Trophoblast cell (in vitro differentiated cells and primary cell): ENCODE measurements around the gene PKD1L1.

Source experiments
- DNase-seq, 2 donors: peaks; one replicate each; pipeline ENCODE4 v3.0.0-alpha.2; 2016
- H2AFZ ChIP-seq: 2 replicates; pipeline ENCODE4 v1.6.1; 2013; ENCODE audit warnings: low read length, moderate library complexity, mild to moderate bottlenecking; ENCODE audit not compliant: insufficient read depth, poor library complexity
- H2AK5ac ChIP-seq: 2 replicates; pipeline ENCODE4 v1.6.1; 2013; ENCODE audit warnings: mild to moderate bottlenecking, low read length
- H2BK120ac ChIP-seq: 2 replicates; pipeline ENCODE4 v1.6.1; 2013; ENCODE audit warnings: low read length, mild to moderate bottlenecking, moderate library complexity; ENCODE audit not compliant: insufficient read depth, poor library complexity
- H2BK12ac ChIP-seq: 2 replicates; pipeline ENCODE4 v1.6.1; 2013; ENCODE audit warnings: mild to moderate bottlenecking, low read length, moderate library complexity
- H2BK5ac ChIP-seq: 2 replicates; pipeline ENCODE4 v1.6.1; 2013; ENCODE audit warnings: low read length, low read depth, moderate library complexity, mild to moderate bottlenecking; ENCODE audit not compliant: poor library complexity
- H3K14ac ChIP-seq: 2 replicates; pipeline ENCODE4 v1.6.1; 2013; ENCODE audit warnings: mild to moderate bottlenecking, low read length
- H3K18ac ChIP-seq: 2 replicates; pipeline ENCODE4 v1.6.1; 2013; ENCODE audit warnings: mild to moderate bottlenecking, low read length
- H3K23ac ChIP-seq: 2 replicates; pipeline ENCODE4 v1.6.1; 2013; ENCODE audit warnings: low read length
- H3K27ac ChIP-seq: 2 replicates; pipeline ENCODE4 v1.5.1; 2013; ENCODE audit warnings: low read depth, mild to moderate bottlenecking, inconsistent platforms, low read length, moderate library complexity
- H3K27me3 ChIP-seq: 2 replicates; pipeline ENCODE4 v1.6.1; 2013; ENCODE audit warnings: inconsistent platforms, mild to moderate bottlenecking, low read length, moderate library complexity; ENCODE audit not compliant: insufficient read depth
- H3K36me3 ChIP-seq, 2 experiments: 1 replicate in 1 of 2; 2 replicates in 1 of 2; pipeline ENCODE4 v1.6.1; 2013; ENCODE audit warnings: low read length in 2 of 2, mild to moderate bottlenecking in 2 of 2, moderate library complexity in 1 of 2; ENCODE audit not compliant: insufficient read depth in 2 of 2, control insufficient read depth in 1 of 2
- H3K4ac ChIP-seq: 2 replicates; pipeline ENCODE4 v1.6.1; 2013; ENCODE audit warnings: low read depth, mild to moderate bottlenecking, low read length, moderate library complexity
- H3K4me1 ChIP-seq, 2 experiments: 1 replicate in 1 of 2; 2 replicates in 1 of 2; pipeline ENCODE4 v1.6.1; 2013; ENCODE audit warnings: low read length in 2 of 2, mild to moderate bottlenecking in 2 of 2, moderate library complexity in 1 of 2; ENCODE audit not compliant: insufficient read depth in 2 of 2, control insufficient read depth in 1 of 2
- H3K4me2 ChIP-seq: 2 replicates; pipeline ENCODE4 v1.6.1; 2013; ENCODE audit warnings: inconsistent platforms, mild to moderate bottlenecking, low read length, moderate library complexity
- H3K4me3 ChIP-seq: 2 replicates; pipeline ENCODE4 v1.5.1; 2013; ENCODE audit warnings: mild to moderate bottlenecking, low read depth, low read length, inconsistent platforms
- H3K79me1 ChIP-seq: one replicate; pipeline ENCODE4 v1.6.1; 2013; ENCODE audit warnings: low read length
- H3K79me2 ChIP-seq: 2 replicates; pipeline ENCODE4 v1.6.1; 2013; ENCODE audit warnings: low read length, mild to moderate bottlenecking; ENCODE audit not compliant: control insufficient read depth, insufficient read depth, poor library complexity
- H3K9ac ChIP-seq: 2 replicates; pipeline ENCODE4 v1.6.1; 2013; ENCODE audit warnings: mild to moderate bottlenecking, low read length
- H3K9me3 ChIP-seq: 2 replicates; pipeline ENCODE4 v1.6.1; 2013; ENCODE audit warnings: low read depth, mild to moderate bottlenecking, control low read depth, inconsistent platforms, low read length; ENCODE audit not compliant: insufficient read depth
- H4K12ac ChIP-seq: 2 replicates; pipeline ENCODE4 v1.6.1; 2013; ENCODE audit warnings: low read depth, mild to moderate bottlenecking, low read length, moderate library complexity
- H4K8ac ChIP-seq: 2 replicates; pipeline ENCODE4 v1.6.1; 2013; ENCODE audit warnings: low read depth, mild to moderate bottlenecking, low read length, moderate library complexity
- H4K91ac ChIP-seq: one replicate; pipeline ENCODE4 v1.6.1; 2013; ENCODE audit warnings: low read depth, mild to moderate bottlenecking, low read length, moderate library complexity
- WGBS: extraction: QIAGEN DNeasy Blood & Tissue Kit; methylation state at CpG from one replicate; pipeline ENCODE4 v1.1.7; 2013; ENCODE audit warnings: missing lambda C conversion rate; ENCODE audit not compliant: insufficient read length, insufficient coverage; ENCODE audit errors: extremely low coverage; 5-methylcytosine and 5-hydroxymethylcytosine counted together

PKD1L1 gene

GRCh38 chr7:47737601-47738000, 210.7 kb downstream of the PKD1L1 start:
- H3K23ac ChIP-seq: no peak overlapping the region
- no peaks in the 10 kb centered on the region for H3K36me3 ChIP-seq
- no peak overlapping the region for H2AFZ ChIP-seq
- peaks cover 5% of the 10 kb centered on the region for H3K79me1 ChIP-seq
- no peaks in the 10 kb centered on the region for H3K79me2 ChIP-seq
- H3K4me2 ChIP-seq: no peak overlapping the region
- no peak overlapping the region for H3K9ac ChIP-seq
- no peak overlapping the region for H2AK5ac ChIP-seq
- peak; percentile 27 to 39 for DNase-seq
- H3K4me3 ChIP-seq: no peak overlapping the region
- H4K12ac ChIP-seq: no peak overlapping the region
- WGBS: no CpG with 5 or more reads among the region's 4 CpGs
- no peak overlapping the region for H4K91ac ChIP-seq
- no peak overlapping the region for H4K8ac ChIP-seq
- H2BK12ac ChIP-seq: no peak overlapping the region
- no peak overlapping the region for H3K14ac ChIP-seq
- H3K27ac ChIP-seq: no peak overlapping the region
- no peak overlapping the region for H3K18ac ChIP-seq
- H3K27me3 ChIP-seq: no peaks in the 10 kb centered on the region
- H3K9me3 ChIP-seq: no peaks in the 10 kb centered on the region
- H2BK120ac ChIP-seq: no peak overlapping the region
- no peak overlapping the region for H3K4ac ChIP-seq
- no peak overlapping the region for H2BK5ac ChIP-seq
- peaks cover 13% of the 10 kb centered on the region in 2 experiments for H3K4me1 ChIP-seq

GRCh38 chr7:47735431-47736345, 212.6 kb downstream of the PKD1L1 start:
- Histone ChIP-seq H3K4ac (no peak overlapping the region), H4K91ac (peak overlapping the region; percentile 44), H2BK120ac (no peak overlapping the region), H3K23ac (no peak overlapping the region), H3K27ac (no peak overlapping the region), H3K9ac (no peak overlapping the region), H3K27me3 (no peaks in the 10 kb centered on the region), H3K4me1 (peaks cover 18 to 23% of the 10 kb centered on the region in 2 experiments), H4K12ac (no peak overlapping the region), H3K36me3 (no peaks in the 10 kb centered on the region), H2AK5ac (no peak overlapping the region), H2BK5ac (no peak overlapping the region), H3K9me3 (no peaks in the 10 kb centered on the region), H3K18ac (no peak overlapping the region), H2AFZ (no peak overlapping the region), H3K4me2 (no peak overlapping the region), H3K79me1 (peaks cover 10% of the 10 kb centered on the region), H3K79me2 (no peaks in the 10 kb centered on the region), H2BK12ac (peak overlapping the region; percentile 67), H3K4me3 (no peak overlapping the region), H4K8ac (no peak overlapping the region), H3K14ac (peak overlapping the region; percentile 52)
- peak; percentile 86 to 91 for DNase-seq
- no CpG with 5 or more reads among the region's 6 CpGs for WGBS

GRCh38 chr7:47734949-47735291, 213.3 kb downstream of the PKD1L1 start:
- H4K8ac ChIP-seq: no peak overlapping the region
- no peaks in the 10 kb centered on the region for H3K36me3 ChIP-seq
- no peak overlapping the region for H3K9ac ChIP-seq
- H3K79me1 ChIP-seq: peaks cover 12% of the 10 kb centered on the region
- H3K4ac ChIP-seq: no peak overlapping the region
- H3K79me2 ChIP-seq: no peaks in the 10 kb centered on the region
- no peak overlapping the region for H3K14ac ChIP-seq
- no peak overlapping the region for H3K23ac ChIP-seq
- H2AK5ac ChIP-seq: no peak overlapping the region
- H3K9me3 ChIP-seq: no peaks in the 10 kb centered on the region
- no peak overlapping the region for H3K27ac ChIP-seq
- no peak overlapping the region for H2BK5ac ChIP-seq
- no peak overlapping the region for H4K91ac ChIP-seq
- H2BK120ac ChIP-seq: no peak overlapping the region
- H3K4me3 ChIP-seq: no peak overlapping the region
- peaks cover 22 to 26% of the 10 kb centered on the region in 2 experiments for H3K4me1 ChIP-seq
- no peak overlapping the region for H4K12ac ChIP-seq
- DNase-seq: no peak
- H3K4me2 ChIP-seq: no peak overlapping the region
- H3K18ac ChIP-seq: no peak overlapping the region
- H2BK12ac ChIP-seq: peak overlapping the region; percentile 16
- WGBS: no CpG with 5 or more reads among the region's 4 CpGs
- H3K27me3 ChIP-seq: no peaks in the 10 kb centered on the region
- no peak overlapping the region for H2AFZ ChIP-seq

DNA sequence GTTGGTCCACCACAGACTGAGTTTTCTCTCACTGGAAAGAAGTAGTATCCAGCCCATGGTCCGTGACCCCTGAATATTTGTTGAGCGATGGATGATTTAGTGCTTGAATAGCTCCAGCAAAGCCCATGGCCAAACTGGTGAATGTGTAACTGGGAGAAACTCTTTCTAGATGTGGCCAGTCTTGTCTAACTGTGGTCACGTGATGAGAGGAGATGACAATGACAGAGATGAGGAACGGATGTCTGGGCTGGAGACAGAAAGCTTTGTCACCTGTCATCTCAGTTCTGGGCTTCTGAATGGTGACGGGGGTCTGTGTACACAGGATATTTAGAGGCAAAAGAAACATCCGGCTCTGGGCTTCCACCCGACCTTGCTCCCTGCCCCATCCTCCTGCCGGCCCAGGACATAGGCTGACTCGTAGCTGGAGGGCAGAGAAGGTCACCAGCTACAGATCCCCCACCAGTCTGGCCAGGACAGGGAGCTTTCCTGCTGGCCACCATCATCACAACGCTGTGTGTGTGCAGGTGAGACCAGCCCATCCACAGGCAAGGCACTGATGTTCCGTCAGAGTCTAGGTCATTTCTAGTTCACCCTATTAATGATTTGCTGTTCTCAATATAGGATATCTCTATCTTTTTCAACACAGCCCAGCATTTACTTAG, 213.8 kb downstream of the PKD1L1 start:
- no peak overlapping the region for H3K4me2 ChIP-seq
- H2BK12ac ChIP-seq: peak overlapping the region; percentile 37
- peaks cover 12% of the 10 kb centered on the region for H3K79me1 ChIP-seq
- no peak overlapping the region for H3K27ac ChIP-seq
- DNase-seq: no peak
- no peak overlapping the region for H3K4me3 ChIP-seq
- WGBS: no CpG with 5 or more reads among the region's 11 CpGs
- H4K8ac ChIP-seq: no peak overlapping the region
- no peak overlapping the region for H4K12ac ChIP-seq
- H3K23ac ChIP-seq: no peak overlapping the region
- no peak overlapping the region for H2AK5ac ChIP-seq
- no peaks in the 10 kb centered on the region for H3K9me3 ChIP-seq
- H3K9ac ChIP-seq: no peak overlapping the region
- H3K4ac ChIP-seq: no peak overlapping the region
- peak overlapping the region; percentile 25 for H3K14ac ChIP-seq
- no peak overlapping the region for H3K18ac ChIP-seq
- no peaks in the 10 kb centered on the region for H3K27me3 ChIP-seq
- no peaks in the 10 kb centered on the region for H3K79me2 ChIP-seq
- H2BK5ac ChIP-seq: no peak overlapping the region
- H4K91ac ChIP-seq: peak overlapping the region; percentile 34
- H3K36me3 ChIP-seq: no peaks in the 10 kb centered on the region
- H2BK120ac ChIP-seq: peak overlapping the region; percentile 3
- H2AFZ ChIP-seq: no peak overlapping the region
- H3K4me1 ChIP-seq: peaks cover 22 to 26% of the 10 kb centered on the region in 2 experiments
